GM12865 (cell line): ENCODE measurements around the gene PSMD11.
A peak's percentile ranks its signal among the peaks of the same experiment; 100 is the strongest.

Experiments
- DNase-seq: peaks from one replicate; pipeline ENCODE4 v3.0.0; 2010; ENCODE audit warnings: low read depth
- H3K4me3 ChIP-seq: 2 replicates; pipeline ENCODE4 v1.5.1; 2011; ENCODE audit warnings: mild to moderate bottlenecking, low read depth, low read length, control low read depth
- CTCF ChIP-seq: IDR thresholded peaks from 2 replicates; pipeline ENCODE4 v1.5.1; 2011; ENCODE audit warnings: low read length, control low read depth, low read depth, inconsistent platforms; ENCODE audit not compliant: insufficient read depth; ENCODE audit errors: missing control alignments

PSMD11 gene

GRCh38 chr17:32451879-32452278 lies 7.6 kb downstream of the PSMD11 start:
- DNase-seq, result no peak
- TF ChIP-seq CTCF, result no peak
- H3K4me3 ChIP-seq, result no peak overlapping the region

- no peak for DNase-seq
- no peak for TF ChIP-seq CTCF
- H3K4me3 ChIP-seq, result no peak overlapping the region
Observed at GRCh38 chr17:32452281-32452680, 8.0 kb downstream of the PSMD11 start.

- no peak for TF ChIP-seq CTCF
- no peak for DNase-seq
- H3K4me3 ChIP-seq, result no peak overlapping the region
Observed at GRCh38 chr17:32453370-32453769, 9.1 kb downstream of the PSMD11 start.

GRCh38 chr17:32458371-32458770 lies 14.1 kb downstream of the PSMD11 start:
- no peak for DNase-seq
- no peak overlapping the region for H3K4me3 ChIP-seq
- no peak for TF ChIP-seq CTCF

- TF ChIP-seq CTCF, result no peak
- no peak for DNase-seq
- H3K4me3 ChIP-seq, result no peak overlapping the region
Observed at GRCh38 chr17:32460054-32460453, 15.7 kb downstream of the PSMD11 start.

- DNase-seq, result no peak
- no peak overlapping the region for H3K4me3 ChIP-seq
- TF ChIP-seq CTCF, result no peak
Observed at GRCh38 chr17:32461498-32461852, 17.2 kb downstream of the PSMD11 start.

GRCh38 chr17:32461853-32462617 lies 17.7 kb downstream of the PSMD11 start:
- DNase-seq, result peak; percentile 74
- no peak overlapping the region for H3K4me3 ChIP-seq
- TF ChIP-seq CTCF, result peak; percentile 59
